M059J (cell line): Measurements from ENCODE around the gene SART1. TPM values are rescaled to one million over a fixed set of nuclear protein-coding genes. Genes with fewer than 3 reads are reported as not detected.
A peak's percentile ranks its signal among the peaks of the same experiment; 100 is the strongest.
"Not testable (repeated sequence)": the region's sequence is repeated elsewhere in the genome, so short reads cannot be mapped to it uniquely, and the experiment has no call there.

Source experiments
- DNase-seq: peaks from one replicate; pipeline ENCODE4 v3.0.0-alpha.2; 2012; ENCODE audit warnings: low read depth
- total RNA-seq: library from RNA; depleted of rRNA; stranded (reverse); fragments of >200 nt; shearing (Covaris generic); gene quantifications from 2 replicates; pipeline ENCODE4 v1.2.3, GENCODE V29; 2014

Gene SART1
- total RNA-seq, 1 experiment from 2014 or later, result 60.3 TPM

- DNase-seq, result no peak
These were observed 29.6 kb upstream of the SART1 start for GRCh38 chr11:65931773-65932557.

- peak; percentile 27 for DNase-seq
These were observed 29.0 kb upstream of the SART1 start for GRCh38 chr11:65932558-65932919.

- no peak for DNase-seq
These were observed 27.5 kb upstream of the SART1 start for GRCh38 chr11:65934014-65934413.

- DNase-seq, result no peak
These were observed 23.8 kb upstream of the SART1 start for GRCh38 chr11:65937766-65938165.

- no peak for DNase-seq
These were observed 19.7 kb upstream of the SART1 start for GRCh38 chr11:65941720-65942310.

GRCh38 chr11:65942531-65942930 is 19.0 kb upstream of the SART1 start:
- DNase-seq, result no peak

GRCh38 chr11:65944191-65944590 is 17.3 kb upstream of the SART1 start:
- DNase-seq, result no peak

- DNase-seq, result no peak
These were observed 16.8 kb upstream of the SART1 start for GRCh38 chr11:65944767-65945166.

- no peak for DNase-seq
These were observed 16.1 kb upstream of the SART1 start, which contains the start of gene TSGA10IP for GRCh38 chr11:65945430-65945911. Gene TSGA10IP, plus strand, starts transcription at chr11:65945480. Its CDS starts 196 bp downstream, at chr11:65945676.

- no peak for DNase-seq
These were observed 15.5 kb upstream of the SART1 start for GRCh38 chr11:65945941-65946558.

GRCh38 chr11:65946655-65947054 is 14.9 kb upstream of the SART1 start:
- no peak for DNase-seq

GRCh38 chr11:65947133-65947532 is 14.4 kb upstream of the SART1 start:
- no peak for DNase-seq

GRCh38 chr11:65947603-65948125 is 13.9 kb upstream of the SART1 start:
- DNase-seq, result no peak

GRCh38 chr11:65950711-65951110 is 10.8 kb upstream of the SART1 start:
- not testable (repeated sequence) for DNase-seq

- DNase-seq, result not testable (repeated sequence)
These were observed 9.9 kb upstream of the SART1 start for GRCh38 chr11:65951641-65952040.

GRCh38 chr11:65952052-65952521 is 9.4 kb upstream of the SART1 start:
- DNase-seq, result no peak

GRCh38 chr11:65953471-65953870 is 8.1 kb upstream of the SART1 start:
- DNase-seq, result no peak

GRCh38 chr11:65954771-65955170 is 6.8 kb upstream of the SART1 start:
- no peak for DNase-seq

GRCh38 chr11:65958291-65958690 is 3.2 kb upstream of the SART1 start:
- no peak for DNase-seq

GRCh38 chr11:65958774-65959420 is 2.6 kb upstream of the SART1 start:
- no peak for DNase-seq

- no peak for DNase-seq
These were observed 689 bp upstream of the SART1 start for GRCh38 chr11:65960824-65961266.

GRCh38 chr11:65962141-65962564 is 619 bp downstream of the SART1 start:
- no peak for DNase-seq
